Thyroid gland (tissue), 4 donors: ENCODE results near the gene PDXK.

Experiments
- POLR2A ChIP-seq, 2 donors: fragments of 450-650 bp; IDR thresholded peaks; one replicate each; pipeline ENCODE4 v1.6.1; 2017; ENCODE audit warnings: antibody characterized with exemption in 2 of 2, mild to moderate bottlenecking in 2 of 2, moderate library complexity in 1 of 2
- TF ChIP-seq, protein P1 (sequence below), 6 experiments: fragments of 200-600 bp in 3 of 6; fragments of 450-650 bp in 3 of 6; sonication (generic) in 3 of 6; IDR thresholded peaks; one replicate each; pipeline ENCODE4 v1.5.1; 2016 to 2019; ENCODE audit warnings: antibody characterized with exemption in 6 of 6, mild to moderate bottlenecking in 2 of 6, inconsistent platforms in 1 of 6, moderate library complexity in 1 of 6

DNA sequence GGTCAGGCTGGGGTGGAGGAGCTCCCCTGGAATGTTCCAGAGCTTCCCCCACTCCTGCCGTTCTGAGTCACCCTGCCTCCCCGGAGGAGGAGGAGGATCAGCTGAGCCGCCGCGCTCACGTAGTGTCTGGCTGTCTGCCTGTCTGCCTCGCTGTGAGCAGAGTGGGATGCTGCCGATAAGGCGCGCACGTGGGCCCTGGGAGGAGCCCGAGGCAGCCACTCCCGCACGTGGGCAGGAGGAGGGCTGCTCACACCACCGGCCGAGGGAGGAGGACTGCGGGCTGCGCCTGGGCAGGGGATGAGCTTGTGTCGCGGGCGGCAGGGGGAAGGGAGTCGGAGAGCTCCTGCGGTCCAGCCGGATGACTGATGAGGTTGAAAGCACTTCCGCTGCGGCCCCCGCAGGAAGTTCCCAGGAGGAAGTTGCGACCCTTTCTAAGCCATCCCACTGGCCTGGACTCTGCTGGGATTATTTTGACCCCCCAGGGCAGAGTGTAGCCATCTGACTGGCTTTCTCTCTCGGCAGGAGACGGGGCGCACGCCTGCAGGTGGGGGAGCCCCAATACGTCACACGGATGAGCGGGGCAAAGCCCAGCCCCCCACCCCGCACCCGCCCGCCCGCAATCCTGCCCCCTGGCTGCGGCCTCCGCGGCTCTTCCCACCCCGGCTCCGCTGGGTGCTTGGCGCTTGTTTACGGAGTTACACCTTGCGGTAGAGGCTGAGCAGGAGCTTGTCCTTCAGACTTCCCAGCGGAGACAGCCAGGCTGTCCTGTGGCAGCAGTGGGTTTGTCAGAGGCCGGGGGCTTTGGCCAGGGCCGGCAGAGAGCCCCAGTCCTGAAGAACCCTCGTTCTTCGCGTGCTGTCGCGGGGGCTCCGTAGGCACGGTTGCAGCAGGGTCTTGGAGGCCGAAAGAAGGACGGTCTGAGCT lies 9.8 kb downstream of the PDXK start:
- TF ChIP-seq, protein P1, sequence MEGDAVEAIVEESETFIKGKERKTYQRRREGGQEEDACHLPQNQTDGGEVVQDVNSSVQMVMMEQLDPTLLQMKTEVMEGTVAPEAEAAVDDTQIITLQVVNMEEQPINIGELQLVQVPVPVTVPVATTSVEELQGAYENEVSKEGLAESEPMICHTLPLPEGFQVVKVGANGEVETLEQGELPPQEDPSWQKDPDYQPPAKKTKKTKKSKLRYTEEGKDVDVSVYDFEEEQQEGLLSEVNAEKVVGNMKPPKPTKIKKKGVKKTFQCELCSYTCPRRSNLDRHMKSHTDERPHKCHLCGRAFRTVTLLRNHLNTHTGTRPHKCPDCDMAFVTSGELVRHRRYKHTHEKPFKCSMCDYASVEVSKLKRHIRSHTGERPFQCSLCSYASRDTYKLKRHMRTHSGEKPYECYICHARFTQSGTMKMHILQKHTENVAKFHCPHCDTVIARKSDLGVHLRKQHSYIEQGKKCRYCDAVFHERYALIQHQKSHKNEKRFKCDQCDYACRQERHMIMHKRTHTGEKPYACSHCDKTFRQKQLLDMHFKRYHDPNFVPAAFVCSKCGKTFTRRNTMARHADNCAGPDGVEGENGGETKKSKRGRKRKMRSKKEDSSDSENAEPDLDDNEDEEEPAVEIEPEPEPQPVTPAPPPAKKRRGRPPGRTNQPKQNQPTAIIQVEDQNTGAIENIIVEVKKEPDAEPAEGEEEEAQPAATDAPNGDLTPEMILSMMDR (IDR thresholded peaks at IDR 0.05) = peak in 1 of 6 experiments; percentile 35
- TF ChIP-seq POLR2A (IDR thresholded peaks at IDR 0.05) = peak in 1 of 2 donors; percentile 90
